Coronary artery (tissue), 2 donors: Measurements from ENCODE around the gene SCNN1A.

Experiments
- DNase-seq: peaks from one replicate; pipeline ENCODE4 v3.0.0-alpha.2; 2017; ENCODE audit warnings: low spot score
- H3K27ac ChIP-seq, 2 donors: fragments of 200-600 bp; sonication (generic); one replicate each; pipeline ENCODE4 v1.5.1; 2016 to 2019
- H3K4me3 ChIP-seq: fragments of 200-600 bp; sonication (generic); 2 replicates; pipeline ENCODE4 v1.5.1; 2016; ENCODE audit warnings: mild to moderate bottlenecking, moderate library complexity
- CTCF ChIP-seq: fragments of 200-600 bp; sonication (generic); IDR thresholded peaks from one replicate; pipeline ENCODE4 v1.5.1; 2019; ENCODE audit warnings: antibody characterized with exemption

SCNN1A gene

GRCh38 chr12:6335451-6336078 is 39.8 kb downstream of the SCNN1A start:
- Histone ChIP-seq H3K4me3 (peak overlapping the region; percentile 86), H3K27ac (peak overlapping the region; percentile 94 to 98)
- TF ChIP-seq CTCF, result peak; percentile 28
- peak; percentile 91 for DNase-seq

GRCh38 chr12:6334940-6335450 is 40.4 kb downstream of the SCNN1A start:
- Histone ChIP-seq H3K27ac (peak overlapping the region; percentile 94 to 98), H3K4me3 (peak overlapping the region; percentile 86)
- no peak for TF ChIP-seq CTCF
- no peak for DNase-seq

GRCh38 chr12:6334359-6334758 is 41.0 kb downstream of the SCNN1A start:
- Histone ChIP-seq H3K27ac (peak overlapping the region; percentile 94 to 98), H3K4me3 (peak overlapping the region; percentile 86)

GRCh38 chr12:6333566-6333965 is 41.8 kb downstream of the SCNN1A start:
- Histone ChIP-seq H3K4me3 (no peak overlapping the region), H3K27ac (peak overlapping the region in 1 of 2 donors; percentile 98)
- DNase-seq, result no peak
- no peak for TF ChIP-seq CTCF

More at GRCh38 chr12:6334359-6334758, 41.0 kb downstream of the SCNN1A start:
- DNase-seq, result no peak
- TF ChIP-seq CTCF, result no peak

- no peak for DNase-seq
- peak overlapping the region in 1 of 2 donors; percentile 98 for H3K27ac ChIP-seq
- TF ChIP-seq CTCF, result no peak
- no peak overlapping the region for H3K4me3 ChIP-seq
Measured at GRCh38 chr12:6333029-6333428, 42.3 kb downstream of the SCNN1A start.

GRCh38 chr12:6332459-6332858 is 42.9 kb downstream of the SCNN1A start:
- no peak for DNase-seq
- TF ChIP-seq CTCF, result no peak
- no peak overlapping the region for H3K4me3 ChIP-seq
- H3K27ac ChIP-seq, result peak overlapping the region in 1 of 2 donors; percentile 98
